GM19193 (cell line): Measurements from ENCODE around the gene TAF6.

ENCODE experiments used
- POLR2A ChIP-seq: IDR thresholded peaks from 4 replicates; pipeline ENCODE4 v1.6.1; 2011; ENCODE audit not compliant: insufficient read depth, insufficient read length; ENCODE audit errors: extremely low read depth

Gene TAF6

GRCh38 chr7:100130608-100131453, 11.7 kb upstream of the TAF6 start:
- TF ChIP-seq POLR2A = no peak

DNA sequence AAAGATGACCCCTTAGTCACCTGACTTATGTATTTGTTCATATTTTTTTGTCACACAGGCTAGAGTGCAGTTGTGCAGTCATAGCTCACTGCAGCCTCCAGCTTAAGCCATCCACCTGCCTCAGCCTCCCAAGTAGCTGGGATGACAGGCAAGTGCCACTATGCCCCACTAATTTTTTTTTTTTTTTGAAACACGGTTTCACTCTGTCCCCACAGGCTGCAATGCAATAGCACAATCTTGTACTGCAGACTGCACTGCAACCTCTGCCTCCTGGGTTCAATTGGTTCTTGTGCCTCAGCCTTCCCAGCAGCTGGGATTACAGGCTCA, 9.4 kb upstream of the TAF6 start:
- TF ChIP-seq POLR2A = no peak

GRCh38 chr7:100127866-100128636, 8.9 kb upstream of the TAF6 start:
- TF ChIP-seq POLR2A = no peak

DNA sequence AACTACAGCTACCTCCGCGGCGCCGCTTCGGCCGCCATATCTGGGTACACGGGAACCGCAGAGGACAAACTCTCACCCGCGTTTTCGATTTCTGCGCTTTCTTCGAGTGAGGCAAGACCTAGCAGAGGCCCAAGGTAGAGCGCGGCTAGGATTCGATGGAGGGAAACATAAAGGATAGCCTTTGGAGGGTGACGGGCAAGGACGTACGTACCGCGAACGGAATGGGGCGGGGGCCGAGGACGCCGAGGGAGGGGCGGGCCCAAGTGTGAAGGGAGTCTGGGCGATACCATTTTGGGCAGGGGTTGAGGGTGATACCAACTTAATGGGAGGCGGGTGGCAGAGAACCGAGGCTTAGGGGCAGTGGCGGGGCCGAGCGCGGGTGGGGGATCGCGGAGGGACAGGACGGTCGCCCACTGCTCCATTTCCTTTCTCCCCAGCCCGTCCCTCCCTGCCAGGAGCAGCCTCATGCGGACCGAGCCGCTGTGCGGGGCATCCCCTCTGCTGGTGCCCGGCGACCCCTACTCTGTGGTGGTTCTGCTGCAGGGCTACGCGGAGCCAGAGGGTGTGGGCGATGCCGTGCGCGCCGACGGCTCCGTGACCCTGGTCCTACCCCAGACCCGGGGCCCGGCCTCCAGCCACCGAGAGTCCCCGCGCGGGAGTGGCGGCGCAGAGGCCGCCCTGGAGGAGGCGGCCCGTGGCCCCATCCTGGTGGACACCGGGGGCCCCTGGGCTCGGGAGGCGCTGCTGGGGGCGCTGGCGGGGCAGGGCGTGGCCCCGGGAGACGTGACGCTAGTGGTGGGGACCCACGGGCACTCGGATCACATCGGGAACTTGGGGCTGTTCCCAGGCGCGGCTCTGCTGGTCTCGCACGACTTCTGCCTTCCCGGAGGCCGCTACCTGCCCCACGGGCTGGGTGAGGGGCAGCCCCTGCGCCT, 8.0 kb upstream of the TAF6 start, which contains the start of gene MBLAC1:
Gene MBLAC1 (plus strand): TSS at position 37 of the 935 bp plus-strand sequence. CDS start 429 bp downstream, at position 466.
- peak; percentile 87 for TF ChIP-seq POLR2A

- TF ChIP-seq POLR2A = no peak
Observed at GRCh38 chr7:100126239-100126930, 7.2 kb upstream of the TAF6 start.

DNA sequence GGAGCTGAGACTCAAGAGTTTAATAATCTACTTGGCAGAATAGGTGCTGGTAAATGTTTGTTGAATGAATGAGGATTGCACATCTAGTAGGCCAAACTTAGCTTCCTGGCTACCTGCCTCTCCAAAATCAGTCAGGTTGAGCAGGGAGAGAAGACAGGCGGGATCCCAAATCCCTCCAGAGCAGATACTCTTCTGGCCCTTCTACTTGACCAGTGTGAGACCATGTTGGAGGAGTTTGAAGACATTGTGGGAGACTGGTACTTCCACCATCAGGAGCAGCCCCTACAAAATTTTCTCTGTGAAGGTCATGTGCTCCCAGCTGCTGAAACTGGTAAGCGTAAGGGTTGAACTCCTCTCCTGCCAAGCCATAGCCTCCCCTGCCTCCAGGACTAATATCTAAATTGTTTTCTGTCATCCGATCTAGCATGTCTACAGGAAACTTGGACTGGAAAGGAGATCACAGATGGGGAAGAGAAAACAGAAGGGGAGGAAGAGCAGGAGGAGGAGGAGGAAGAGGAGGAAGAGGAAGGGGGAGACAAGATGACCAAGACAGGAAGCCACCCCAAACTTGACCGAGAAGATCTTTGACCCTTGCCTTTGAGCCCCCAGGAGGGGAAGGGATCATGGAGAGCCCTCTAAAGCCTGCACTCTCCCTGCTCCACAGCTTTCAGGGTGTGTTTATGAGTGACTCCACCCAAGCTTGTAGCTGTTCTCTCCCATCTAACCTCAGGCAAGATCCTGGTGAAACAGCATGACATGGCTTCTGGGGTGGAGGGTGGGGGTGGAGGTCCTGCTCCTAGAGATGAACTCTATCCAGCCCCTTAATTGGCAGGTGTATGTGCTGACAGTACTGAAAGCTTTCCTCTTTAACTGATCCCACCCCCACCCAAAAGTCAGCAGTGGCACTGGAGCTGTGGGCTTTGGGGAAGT, 5.4 kb upstream of the TAF6 start:
- TF ChIP-seq POLR2A = no peak

GRCh38 chr7:100122568-100122967, 3.4 kb upstream of the TAF6 start:
- TF ChIP-seq POLR2A = no peak

DNA sequence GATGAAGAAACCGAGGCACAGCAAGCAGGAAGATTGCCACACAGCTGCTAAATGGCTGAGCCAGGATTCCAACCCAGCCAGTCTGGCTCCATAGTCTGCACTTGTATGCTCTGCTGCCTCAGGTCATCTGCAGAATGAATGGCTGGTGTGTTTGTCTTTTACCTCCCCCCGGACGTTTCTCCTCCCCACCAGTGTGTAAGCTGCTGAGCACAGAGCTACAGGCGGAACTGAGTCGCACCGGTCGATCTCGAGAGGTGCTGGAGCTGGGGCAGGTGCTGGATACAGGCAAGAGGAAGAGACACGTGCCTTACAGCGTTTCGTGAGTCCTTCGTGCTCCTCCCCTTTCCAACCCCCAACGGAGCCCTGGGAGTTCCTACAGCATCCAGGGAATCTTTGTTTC, 2.9 kb upstream of the TAF6 start:
- TF ChIP-seq POLR2A = no peak

DNA sequence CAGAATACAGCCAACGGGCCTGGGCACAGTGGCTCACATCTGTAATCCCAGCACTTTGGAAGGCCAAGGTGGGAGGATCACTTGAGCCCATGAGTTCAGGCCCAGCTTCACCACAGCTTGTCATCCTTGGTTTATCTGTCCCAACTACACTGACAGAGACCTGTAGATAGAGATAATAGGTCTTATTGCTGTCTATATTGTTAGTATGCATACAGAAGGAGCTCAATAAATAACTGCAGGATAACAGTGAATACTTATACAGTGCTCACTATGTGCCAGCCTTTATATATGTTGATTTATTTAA, 1.5 kb upstream of the TAF6 start:
- TF ChIP-seq POLR2A = no peak

DNA sequence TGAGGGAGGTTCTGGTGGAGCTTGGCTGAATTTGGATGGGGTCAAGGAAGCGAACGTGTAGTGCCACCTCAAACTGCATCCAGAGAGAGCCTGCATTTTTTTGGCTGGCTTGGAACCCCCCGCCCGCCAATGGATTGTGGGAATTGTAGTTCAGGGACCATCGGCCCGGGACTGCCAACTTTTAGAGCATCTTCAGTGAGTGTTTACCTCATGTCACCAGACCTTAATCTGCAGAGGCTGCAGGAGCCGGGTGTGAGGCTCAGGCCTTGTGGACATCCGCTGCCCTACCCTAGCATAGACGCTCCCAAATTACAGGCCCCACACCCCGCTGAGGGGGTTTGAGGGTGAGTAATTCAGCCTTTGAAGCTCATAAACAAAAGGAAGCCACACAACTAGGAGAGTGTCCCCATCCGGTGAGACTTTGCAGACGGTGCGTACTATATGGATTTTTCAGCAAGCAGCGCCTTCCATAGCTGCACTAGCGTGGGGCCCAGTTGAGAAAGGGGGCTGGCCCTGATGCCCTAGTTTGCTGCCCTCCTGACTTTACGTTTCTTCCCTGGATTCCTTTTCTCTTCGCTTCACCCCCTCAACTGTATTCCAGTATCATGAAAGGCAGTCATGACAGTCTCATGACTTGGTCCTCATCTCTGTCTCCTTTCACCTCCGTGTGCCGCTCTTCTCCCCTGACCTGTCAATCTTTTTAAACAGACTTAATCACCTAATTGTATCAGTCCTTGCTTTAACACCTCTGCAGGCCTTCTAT, 993 bp upstream of the TAF6 start:
- no peak for TF ChIP-seq POLR2A

GRCh38 chr7:100118388-100119071, 628 bp downstream of the TAF6 start:
- TF ChIP-seq POLR2A = no peak

DNA sequence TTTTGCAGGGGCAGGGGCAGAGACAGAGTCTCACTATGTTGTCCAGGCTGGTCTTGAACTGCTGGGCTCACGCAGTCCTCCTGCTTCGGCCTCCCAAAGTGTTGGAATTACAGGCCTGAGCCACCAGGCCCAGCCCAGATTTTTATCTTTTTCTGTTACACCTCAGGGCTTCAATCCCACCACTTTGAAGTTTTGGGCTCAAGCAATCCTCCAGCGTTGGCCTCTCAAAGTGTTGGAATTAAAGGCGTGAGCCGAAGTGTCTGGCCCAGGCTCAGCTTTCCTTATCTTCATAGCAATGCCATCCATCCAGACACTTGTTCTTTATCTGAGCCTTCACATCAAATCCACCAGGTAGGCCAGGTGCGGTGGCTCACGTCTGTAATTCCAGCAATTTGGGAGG, 4.1 kb downstream of the TAF6 start:
- no peak for TF ChIP-seq POLR2A
